SK-N-SH (cell line): Measurements from ENCODE around the gene AP2A1. TPM values are rescaled to one million over a fixed set of nuclear protein-coding genes. Genes with fewer than 3 reads are reported as not detected.

Experiments
- CTCF ChIA-PET: fragments of 300-600, 350-600 bp; formaldehyde crosslinking; extraction: SDS; loops from one replicate; lab custom pipeline; 2021; lab: Yijun Ruan, JAX
- POLR2A ChIA-PET: fragments of 350-600 bp; sonication (Branson Sonifier 250); formaldehyde crosslinking; extraction: SDS; loops from one replicate; lab custom pipeline; 2020; ENCODE audit warnings: antibody characterized with exemption, inconsistent platforms; lab: Yijun Ruan, JAX
- DNase-seq: peaks from one replicate; pipeline ENCODE4 v3.0.0; 2012
- H2AFZ ChIP-seq: fragments of 200-600 bp; sonication (generic); 2 replicates; pipeline ENCODE4 v1.8.1; 2016; ENCODE audit warnings: antibody characterized with exemption, mild to moderate bottlenecking, low read depth
- H3F3A ChIP-seq: fragments of 200-600 bp; sonication (generic); replicated peaks from 2 replicates; pipeline ENCODE3; 2016; ENCODE audit warnings: antibody characterized with exemption, mild to moderate bottlenecking; ENCODE audit not compliant: insufficient read depth
- H3K27ac ChIP-seq, 2 experiments: fragments of 200-500 bp in 1 of 2; fragments of 200-600 bp in 1 of 2; sonication (Bioruptor generic) in 1 of 2; sonication (generic), shearing (Covaris generic) in 1 of 2; 2 replicates each; pipeline versions ENCODE4 v1.5.1 to v1.6.1; 2014 to 2016; ENCODE audit warnings: low read depth in 2 of 2, inconsistent platforms in 1 of 2, low read length in 1 of 2, mild to moderate bottlenecking in 1 of 2, mixed read lengths in 1 of 2
- H3K27me3 ChIP-seq: fragments of 200-600 bp; sonication (generic), shearing (Covaris generic); 2 replicates; pipeline ENCODE4 v1.6.1; 2016; ENCODE audit warnings: mixed run types; ENCODE audit not compliant: insufficient read depth
- H3K36me3 ChIP-seq, 2 experiments: fragments of 200-500 bp in 1 of 2; fragments of 200-600 bp in 1 of 2; sonication (Bioruptor generic) in 1 of 2; sonication (generic) in 1 of 2; replicated peaks in 1 of 2; 2 replicates each; pipeline versions ENCODE3 to v1.5.1; 2014 to 2016; ENCODE audit warnings: low read length in 1 of 2, mild to moderate bottlenecking in 1 of 2; ENCODE audit not compliant: insufficient read depth in 2 of 2, control insufficient read depth in 1 of 2
- H3K4me1 ChIP-seq, 2 experiments: fragments of 200-500 bp in 1 of 2; fragments of 200-600 bp in 1 of 2; sonication (Bioruptor generic) in 1 of 2; sonication (generic), shearing (Covaris generic) in 1 of 2; 2 replicates each; pipeline versions ENCODE4 v1.5.1 to v1.6.1; 2014 to 2016; ENCODE audit warnings: low read depth in 1 of 2, low read length in 1 of 2, mixed run types in 1 of 2; ENCODE audit not compliant: insufficient read depth in 2 of 2, control insufficient read depth in 1 of 2
- H3K4me2 ChIP-seq: fragments of 200-600 bp; sonication (generic), shearing (Covaris generic); 2 replicates; pipeline ENCODE4 v1.6.1; 2017; ENCODE audit warnings: mixed run types
- H3K4me3 ChIP-seq, 2 experiments: fragments of 200-500 bp in 1 of 2; fragments of 200-600 bp in 1 of 2; sonication (Bioruptor generic) in 1 of 2; sonication (generic), shearing (Covaris generic) in 1 of 2; 2 replicates each; pipeline versions ENCODE4 v1.5.1 to v1.8.1; 2014 to 2016; ENCODE audit warnings: low read depth in 2 of 2, inconsistent platforms in 1 of 2, low read length in 1 of 2, mild to moderate bottlenecking in 1 of 2, mixed read lengths in 1 of 2, moderate library complexity in 1 of 2
- H3K79me2 ChIP-seq: fragments of 200-600 bp; sonication (generic); 2 replicates; pipeline ENCODE4 v1.8.1; 2017; ENCODE audit warnings: mild to moderate bottlenecking; ENCODE audit not compliant: insufficient read depth
- H3K9ac ChIP-seq: fragments of 200-600 bp; sonication (generic); 2 replicates; pipeline ENCODE4 v1.6.1; 2017; ENCODE audit warnings: mixed run types
- H3K9me2 ChIP-seq: fragments of 200-600 bp; sonication (generic); 2 replicates; pipeline ENCODE4 v1.6.1; 2017; ENCODE audit warnings: mixed run types
- H3K9me3 ChIP-seq: fragments of 200-600 bp; sonication (generic); 2 replicates; pipeline ENCODE4 v1.6.1; 2017; ENCODE audit warnings: mixed run types, mild to moderate bottlenecking, moderate library complexity
- H4K20me1 ChIP-seq: fragments of 200-600 bp; sonication (generic); 2 replicates; pipeline ENCODE4 v1.6.1; 2017; ENCODE audit warnings: mild to moderate bottlenecking, mixed run types; ENCODE audit not compliant: insufficient read depth
- CHD2 ChIP-seq: fragments of 150-350 bp; IDR thresholded peaks from 2 replicates; pipeline ENCODE4 v1.6.1; 2018; ENCODE audit warnings: low read length; ENCODE audit not compliant: partially characterized antibody
- ELF1 ChIP-seq: IDR thresholded peaks from 2 replicates; pipeline ENCODE4 v1.4.0; 2012
- FOXJ3 ChIP-seq: sonication (generic); formaldehyde crosslinking; IDR thresholded peaks from 2 replicates; pipeline ENCODE4 v1.5.1; 2020; ENCODE audit warnings: mild to moderate bottlenecking, missing genetic modification reagents
- FOXM1 ChIP-seq: IDR thresholded peaks from 2 replicates; pipeline ENCODE4 v1.4.0; 2012; ENCODE audit warnings: low read depth, mild to moderate bottlenecking
- GABPA ChIP-seq: IDR thresholded peaks from 2 replicates; pipeline ENCODE4 v1.4.0; 2012; ENCODE audit warnings: low read depth, mild to moderate bottlenecking
- JUND ChIP-seq: IDR thresholded peaks from 2 replicates; pipeline ENCODE4 v1.4.0; 2012
- MEF2A ChIP-seq: IDR thresholded peaks from 2 replicates; pipeline ENCODE4 v1.4.0; 2012; ENCODE audit warnings: low read depth, borderline replicate concordance
- MXI1 ChIP-seq: IDR thresholded peaks from 2 replicates; pipeline ENCODE4 v1.6.1; 2012; ENCODE audit warnings: mild to moderate bottlenecking, low read depth, low read length, improper control_type of control experiment
- NFIC ChIP-seq: IDR thresholded peaks from 2 replicates; pipeline ENCODE4 v1.4.0; 2012; ENCODE audit warnings: borderline replicate concordance
- POLR2AphosphoS5 ChIP-seq: IDR thresholded peaks from 2 replicates; pipeline ENCODE4 v1.6.1; 2012; ENCODE audit warnings: low read depth, low read length
- RAD21 ChIP-seq: IDR thresholded peaks from 2 replicates; pipeline ENCODE4 v1.6.1; 2012; ENCODE audit warnings: mild to moderate bottlenecking, low read length
- RCOR1 ChIP-seq: fragments of 150-350 bp; IDR thresholded peaks from 2 replicates; pipeline ENCODE4 v1.6.1; 2017; ENCODE audit warnings: antibody characterized with exemption, low read length
- RFX5 ChIP-seq: IDR thresholded peaks from 2 replicates; pipeline ENCODE4 v1.6.1; 2012; ENCODE audit warnings: mild to moderate bottlenecking, improper control_type of control experiment, low read length
- RXRA ChIP-seq: IDR thresholded peaks from 2 replicates; pipeline ENCODE4 v1.4.0; 2012; ENCODE audit warnings: low read depth, mild to moderate bottlenecking, borderline replicate concordance
- SIN3A ChIP-seq: IDR thresholded peaks from 2 replicates; pipeline ENCODE4 v1.6.1; 2012; ENCODE audit warnings: low read depth, mild to moderate bottlenecking, low read length, moderate library complexity, borderline replicate concordance
- SMC3 ChIP-seq: IDR thresholded peaks from 2 replicates; pipeline ENCODE4 v1.6.1; 2012; ENCODE audit warnings: low read depth, low read length, improper control_type of control experiment
- WGBS: methylation state at CpG from one replicate; pipeline ENCODE4 v1.1.6; 2017; ENCODE audit warnings: low lambda C conversion rate; 5-methylcytosine and 5-hydroxymethylcytosine counted together
- polyA plus RNA-seq, 3 experiments: library from polyadenylated mRNA; depleted of rRNA; stranded (reverse); fragments of >200 nt; gene quantifications; 2 replicates each; pipeline ENCODE4 v1.2.3, GENCODE V29; 2012
- TF ChIP-seq, protein P1 (sequence below): fragments of 150-350 bp; IDR thresholded peaks from 2 replicates; pipeline ENCODE4 v1.6.1; 2017; ENCODE audit warnings: antibody characterized with exemption, low read length, low read depth, borderline replicate concordance
- TF ChIP-seq, protein P2 (sequence below): IDR thresholded peaks from 2 replicates; pipeline ENCODE4; 2012
- TF ChIP-seq, protein P3 (sequence below): fragments of 200-600 bp; sonication (generic); IDR thresholded peaks from 2 replicates; pipeline ENCODE4 v1.6.1; 2017; ENCODE audit warnings: antibody characterized with exemption, mild to moderate bottlenecking, moderate library complexity
- TF ChIP-seq, protein P4 (sequence below): fragments of 150-350 bp; IDR thresholded peaks from 2 replicates; pipeline ENCODE4 v1.6.1; 2016; ENCODE audit warnings: mild to moderate bottlenecking, low read depth, low read length
- TF ChIP-seq, protein P5 (sequence below): IDR thresholded peaks from 2 replicates; pipeline ENCODE4 v1.4.0; 2012; ENCODE audit warnings: low read depth
- TF ChIP-seq, protein P6 (sequence below): IDR thresholded peaks from 2 replicates; pipeline ENCODE4 v1.4.0; 2012; ENCODE audit warnings: low read depth, borderline replicate concordance

Gene AP2A1
- polyA plus RNA-seq, 1 of the 3 experiments (the other 2 are of a cell fraction): 74.8 TPM

DNA sequence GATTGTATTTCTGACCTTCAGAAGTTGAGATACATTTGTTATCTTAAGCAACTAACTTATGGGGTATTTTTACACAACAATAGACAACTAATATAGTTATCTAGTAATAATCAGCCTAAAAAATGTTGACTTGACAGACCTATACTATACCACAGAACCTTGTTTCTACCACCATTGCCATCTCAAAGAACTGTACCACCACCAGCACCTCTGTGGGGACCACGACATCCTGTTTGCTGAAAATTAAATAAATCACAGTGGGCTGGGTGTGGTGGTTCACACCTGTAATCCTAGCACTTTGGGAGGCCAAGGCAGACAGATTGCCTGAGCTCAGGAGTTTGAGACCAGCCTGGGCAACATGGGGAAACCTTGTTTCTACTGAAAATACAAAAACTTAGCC lies 27.7 kb upstream of the AP2A1 start:
- CTCF ChIA-PET: no interaction called here
- no peak overlapping the region for H3K27ac ChIP-seq

DNA sequence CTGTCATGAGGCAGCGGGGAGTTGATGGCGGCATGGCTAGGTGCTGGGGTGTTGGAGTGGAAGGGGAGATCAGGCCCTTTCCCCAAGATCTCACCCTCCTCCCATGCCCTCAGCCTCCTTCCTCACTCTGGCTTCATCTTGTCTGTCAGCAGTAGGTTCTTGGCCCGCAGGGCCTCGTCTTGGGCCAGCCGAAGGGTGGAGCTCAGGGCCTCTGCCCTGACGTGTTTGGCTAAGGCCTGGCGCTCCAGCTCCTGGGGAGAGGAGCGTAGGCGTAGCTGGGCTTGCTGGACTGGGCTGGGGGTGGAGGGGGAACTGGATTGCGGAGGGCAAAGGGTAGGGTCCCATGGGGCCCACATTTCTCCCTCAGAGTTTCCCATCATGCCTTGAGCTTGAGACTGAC lies 26.9 kb upstream of the AP2A1 start:
- H3K27me3 ChIP-seq: no peaks in the 10 kb centered on the region
- CTCF ChIA-PET: interaction anchor here (1.1 kb wide), 1 partner anchor 59 kb away, joined by 3 read pairs; no protein-coding TSS in a partner anchor
- H3K79me2 ChIP-seq: no peaks in the 10 kb centered on the region
- 93% methylated on average over 7 of the region's 10 CpGs for WGBS
- H3K36me3 ChIP-seq: no peaks in the 10 kb centered on the region
- no peaks in the 10 kb centered on the region for H3K9me3 ChIP-seq
- peaks cover 3% of the 10 kb centered on the region for H3F3A ChIP-seq
- no peaks in the 10 kb centered on the region for H4K20me1 ChIP-seq
- H3K4me2 ChIP-seq: no peak overlapping the region
- no peaks in the 10 kb centered on the region for H3K4me1 ChIP-seq
- H3K9me2 ChIP-seq: no peaks in the 10 kb centered on the region
- H3K27ac ChIP-seq: no peak overlapping the region
- POLR2A ChIA-PET: no interaction called here
- no peak overlapping the region for H3K4me3 ChIP-seq
- no peak for TF ChIP-seq JUND
- no peak for TF ChIP-seq SMC3
- TF ChIP-seq, protein P1, sequence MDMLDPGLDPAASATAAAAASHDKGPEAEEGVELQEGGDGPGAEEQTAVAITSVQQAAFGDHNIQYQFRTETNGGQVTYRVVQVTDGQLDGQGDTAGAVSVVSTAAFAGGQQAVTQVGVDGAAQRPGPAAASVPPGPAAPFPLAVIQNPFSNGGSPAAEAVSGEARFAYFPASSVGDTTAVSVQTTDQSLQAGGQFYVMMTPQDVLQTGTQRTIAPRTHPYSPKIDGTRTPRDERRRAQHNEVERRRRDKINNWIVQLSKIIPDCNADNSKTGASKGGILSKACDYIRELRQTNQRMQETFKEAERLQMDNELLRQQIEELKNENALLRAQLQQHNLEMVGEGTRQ: no peak
- TF ChIP-seq, protein P2, sequence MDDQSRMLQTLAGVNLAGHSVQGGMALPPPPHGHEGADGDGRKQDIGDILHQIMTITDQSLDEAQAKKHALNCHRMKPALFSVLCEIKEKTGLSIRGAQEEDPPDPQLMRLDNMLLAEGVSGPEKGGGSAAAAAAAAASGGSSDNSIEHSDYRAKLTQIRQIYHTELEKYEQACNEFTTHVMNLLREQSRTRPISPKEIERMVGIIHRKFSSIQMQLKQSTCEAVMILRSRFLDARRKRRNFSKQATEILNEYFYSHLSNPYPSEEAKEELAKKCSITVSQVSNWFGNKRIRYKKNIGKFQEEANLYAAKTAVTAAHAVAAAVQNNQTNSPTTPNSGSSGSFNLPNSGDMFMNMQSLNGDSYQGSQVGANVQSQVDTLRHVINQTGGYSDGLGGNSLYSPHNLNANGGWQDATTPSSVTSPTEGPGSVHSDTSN: no peak
- no peak for TF ChIP-seq MEF2A
- TF ChIP-seq, protein P3, sequence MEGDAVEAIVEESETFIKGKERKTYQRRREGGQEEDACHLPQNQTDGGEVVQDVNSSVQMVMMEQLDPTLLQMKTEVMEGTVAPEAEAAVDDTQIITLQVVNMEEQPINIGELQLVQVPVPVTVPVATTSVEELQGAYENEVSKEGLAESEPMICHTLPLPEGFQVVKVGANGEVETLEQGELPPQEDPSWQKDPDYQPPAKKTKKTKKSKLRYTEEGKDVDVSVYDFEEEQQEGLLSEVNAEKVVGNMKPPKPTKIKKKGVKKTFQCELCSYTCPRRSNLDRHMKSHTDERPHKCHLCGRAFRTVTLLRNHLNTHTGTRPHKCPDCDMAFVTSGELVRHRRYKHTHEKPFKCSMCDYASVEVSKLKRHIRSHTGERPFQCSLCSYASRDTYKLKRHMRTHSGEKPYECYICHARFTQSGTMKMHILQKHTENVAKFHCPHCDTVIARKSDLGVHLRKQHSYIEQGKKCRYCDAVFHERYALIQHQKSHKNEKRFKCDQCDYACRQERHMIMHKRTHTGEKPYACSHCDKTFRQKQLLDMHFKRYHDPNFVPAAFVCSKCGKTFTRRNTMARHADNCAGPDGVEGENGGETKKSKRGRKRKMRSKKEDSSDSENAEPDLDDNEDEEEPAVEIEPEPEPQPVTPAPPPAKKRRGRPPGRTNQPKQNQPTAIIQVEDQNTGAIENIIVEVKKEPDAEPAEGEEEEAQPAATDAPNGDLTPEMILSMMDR: no peak
- no peak for TF ChIP-seq MXI1
- no peak for TF ChIP-seq CHD2
- TF ChIP-seq ELF1: no peak
- no peak for TF ChIP-seq RCOR1
- TF ChIP-seq POLR2AphosphoS5: no peak
- no peak for TF ChIP-seq NFIC
- TF ChIP-seq GABPA: no peak
- TF ChIP-seq, protein P4, sequence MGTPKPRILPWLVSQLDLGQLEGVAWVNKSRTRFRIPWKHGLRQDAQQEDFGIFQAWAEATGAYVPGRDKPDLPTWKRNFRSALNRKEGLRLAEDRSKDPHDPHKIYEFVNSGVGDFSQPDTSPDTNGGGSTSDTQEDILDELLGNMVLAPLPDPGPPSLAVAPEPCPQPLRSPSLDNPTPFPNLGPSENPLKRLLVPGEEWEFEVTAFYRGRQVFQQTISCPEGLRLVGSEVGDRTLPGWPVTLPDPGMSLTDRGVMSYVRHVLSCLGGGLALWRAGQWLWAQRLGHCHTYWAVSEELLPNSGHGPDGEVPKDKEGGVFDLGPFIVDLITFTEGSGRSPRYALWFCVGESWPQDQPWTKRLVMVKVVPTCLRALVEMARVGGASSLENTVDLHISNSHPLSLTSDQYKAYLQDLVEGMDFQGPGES: no peak
- no peak for TF ChIP-seq SIN3A
- no peak for TF ChIP-seq RFX5
- TF ChIP-seq FOXM1: no peak
- TF ChIP-seq FOXJ3 (CRISPR knock-in tag): no peak
- TF ChIP-seq, protein P5, sequence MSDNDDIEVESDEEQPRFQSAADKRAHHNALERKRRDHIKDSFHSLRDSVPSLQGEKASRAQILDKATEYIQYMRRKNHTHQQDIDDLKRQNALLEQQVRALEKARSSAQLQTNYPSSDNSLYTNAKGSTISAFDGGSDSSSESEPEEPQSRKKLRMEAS: no peak
- DNase-seq: no peak
- no peak overlapping the region for H3K9ac ChIP-seq
- H2AFZ ChIP-seq: no peak overlapping the region

More for the DNA sequence above, 27.7 kb upstream of the AP2A1 start:
- no peak overlapping the region for H3K9ac ChIP-seq
- POLR2A ChIA-PET: no interaction called here
- TF ChIP-seq, protein P6, sequence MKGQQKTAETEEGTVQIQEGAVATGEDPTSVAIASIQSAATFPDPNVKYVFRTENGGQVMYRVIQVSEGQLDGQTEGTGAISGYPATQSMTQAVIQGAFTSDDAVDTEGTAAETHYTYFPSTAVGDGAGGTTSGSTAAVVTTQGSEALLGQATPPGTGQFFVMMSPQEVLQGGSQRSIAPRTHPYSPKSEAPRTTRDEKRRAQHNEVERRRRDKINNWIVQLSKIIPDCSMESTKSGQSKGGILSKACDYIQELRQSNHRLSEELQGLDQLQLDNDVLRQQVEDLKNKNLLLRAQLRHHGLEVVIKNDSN: no peak
- TF ChIP-seq RAD21 (no peak), FOXJ3 (CRISPR knock-in tag) (no peak), RXRA (no peak)
- TF ChIP-seq, protein P1: no peak
- TF ChIP-seq, all 33 proteins: peak for 0
- DNase-seq: no peak
- Histone ChIP-seq H3K4me1 (no peaks in the 10 kb centered on the region), H3K9me2 (no peaks in the 10 kb centered on the region), H3K4me2 (no peak overlapping the region), H2AFZ (no peak overlapping the region), H3F3A (peaks cover 3% of the 10 kb centered on the region), H3K79me2 (no peaks in the 10 kb centered on the region), H3K9me3 (no peaks in the 10 kb centered on the region), H3K36me3 (no peaks in the 10 kb centered on the region), H3K4me3 (no peak overlapping the region), H4K20me1 (no peaks in the 10 kb centered on the region), H3K27me3 (no peaks in the 10 kb centered on the region)
- WGBS: 38% methylated on average over 1 of the region's 1 CpG
